ENCODE data around the gene SPPL2A.

- TF ChIP-seq POLR2A (IDR thresholded peaks at IDR 0.05) = no peak
- TF ChIP-seq CTCF (IDR thresholded peaks at IDR 0.05) = no peak
Measured at GRCh38 chr15:50726315-50726714, 39.2 kb downstream of the SPPL2A start.
